WTC11 (cell line): ENCODE data around the gene DYNLT1. TPM values are rescaled to one million over a fixed set of nuclear protein-coding genes. Genes with fewer than 3 reads are reported as not detected.
"Not testable (repeated sequence)": the region's sequence is repeated elsewhere in the genome, so short reads cannot be mapped to it uniquely, and the experiment has no call there.

ENCODE experiments used
- ATAC-seq: fragments of 200-7000 bp; cut with Tn5 transposase; 2 replicates; pipeline ENCODE4 v1.10.0; 2021; ENCODE audit warnings: mild to moderate bottlenecking, moderate library complexity
- CTCF ChIA-PET: fragments of 300-600 bp; sonication (Branson Sonifier 250); formaldehyde crosslinking; loops from one replicate; lab custom pipeline; 2021; ENCODE audit warnings: antibody characterized with exemption; lab: Charles Lee
- POLR2A ChIA-PET: fragments of 350-600 bp; sonication (Branson Sonifier 250); formaldehyde crosslinking; loops from one replicate; lab custom pipeline; 2021; ENCODE audit warnings: antibody characterized with exemption; lab: Charles Lee
- DNase-seq: peaks from one replicate; pipeline ENCODE4 v3.0.0; 2021; ENCODE audit warnings: low spot score
- H3K27ac Mint-ChIP-seq: 2 replicates; pipeline ENCODE4 v1.8.0; 2021; ENCODE audit warnings: mixed read lengths
- H3K27me3 Mint-ChIP-seq: 2 replicates; pipeline ENCODE4 v1.8.0; 2021; ENCODE audit warnings: low read depth, mild to moderate bottlenecking, moderate library complexity, mixed read lengths
- H3K36me3 Mint-ChIP-seq: 2 replicates; pipeline ENCODE4 v1.8.0; 2021; ENCODE audit warnings: mixed read lengths
- H3K4me1 Mint-ChIP-seq: 2 replicates; pipeline ENCODE4 v1.8.0; 2022; ENCODE audit warnings: mixed read lengths
- H3K4me3 Mint-ChIP-seq: 2 replicates; pipeline ENCODE4 v1.8.0; 2021; ENCODE audit warnings: mild to moderate bottlenecking, moderate library complexity, mixed read lengths
- H3K9me3 Mint-ChIP-seq: 2 replicates; pipeline ENCODE4 v1.8.0; 2021; ENCODE audit warnings: mixed read lengths
- CDX4 ChIP-seq: fragments of 250-450 bp; sonication (Bioruptor Pico); IDR thresholded peaks from 2 replicates; pipeline ENCODE4 v1.9.0; 2021; ENCODE audit warnings: moderate library complexity, mild to moderate bottlenecking, inconsistent platforms, borderline replicate concordance
- ELF4 ChIP-seq: sonication (generic); formaldehyde crosslinking; IDR thresholded peaks from 2 replicates; pipeline ENCODE4 v1.8.1; 2022; ENCODE audit warnings: low read depth, mild to moderate bottlenecking, moderate library complexity, missing genetic modification reagents
- GABPB1 ChIP-seq: sonication (generic); formaldehyde crosslinking; IDR thresholded peaks from 2 replicates; pipeline ENCODE4 v1.8.1; 2023; ENCODE audit warnings: mild to moderate bottlenecking, missing genetic modification reagents
- NFATC4 ChIP-seq: fragments of 250-450 bp; sonication (Bioruptor Pico); IDR thresholded peaks from 2 replicates; pipeline ENCODE4 v1.9.0; 2021; ENCODE audit warnings: mild to moderate bottlenecking
- NFE2L1 ChIP-seq: sonication (generic); formaldehyde crosslinking; IDR thresholded peaks from 2 replicates; pipeline ENCODE4 v1.8.1; 2023; ENCODE audit warnings: missing genetic modification reagents
- SP1 ChIP-seq: sonication (generic); formaldehyde crosslinking; conservative IDR thresholded peaks from 2 replicates; pipeline ENCODE4 v1.8.1; 2022; ENCODE audit warnings: missing genetic modification reagents
- STAT6 ChIP-seq: sonication (generic); formaldehyde crosslinking; conservative IDR thresholded peaks from 2 replicates; pipeline ENCODE4 v1.8.1; 2023; ENCODE audit warnings: mild to moderate bottlenecking, low read depth, missing genetic modification reagents, moderate library complexity
- ZBTB21 ChIP-seq: sonication (generic); formaldehyde crosslinking; IDR thresholded peaks from 2 replicates; pipeline ENCODE4 v1.8.1; 2023; ENCODE audit warnings: mild to moderate bottlenecking, missing genetic modification reagents, borderline replicate concordance
- ZNF532 ChIP-seq: fragments of 250-450 bp; sonication (Bioruptor Pico); IDR thresholded peaks from 2 replicates; pipeline ENCODE4 v1.9.0; 2021; ENCODE audit warnings: mild to moderate bottlenecking, borderline replicate concordance
- ZNF671 ChIP-seq: fragments of 250-450 bp; sonication (Bioruptor Pico); IDR thresholded peaks from 2 replicates; pipeline ENCODE4 v1.8.0; 2021; ENCODE audit warnings: mild to moderate bottlenecking
- ZSCAN18 ChIP-seq: fragments of 250-450 bp; sonication (Bioruptor Pico); IDR thresholded peaks from 2 replicates; pipeline ENCODE4 v2.1.2; 2022; ENCODE audit warnings: mild to moderate bottlenecking, moderate library complexity
- total RNA-seq: library from RNA; stranded (reverse); gene quantifications from 3 replicates; pipeline ENCODE4 v1.2.3, GENCODE V29; 2021
- TF ChIP-seq, protein P1 (sequence below): fragments of 250-450 bp; sonication (Bioruptor Pico); conservative IDR thresholded peaks from 2 replicates; pipeline ENCODE4 v1.9.0; 2021; ENCODE audit warnings: mild to moderate bottlenecking

Gene DYNLT1
- total RNA-seq, 1 experiment from 2014 or later, result 79.0 TPM

- no peak for TF ChIP-seq ZSCAN18 (CRISPR knock-in tag)
- TF ChIP-seq ZNF671 (CRISPR knock-in tag), result no peak
- no peak for TF ChIP-seq ZBTB21 (CRISPR knock-in tag)
- TF ChIP-seq ELF4, result no peak
- TF ChIP-seq CDX4 (CRISPR knock-in tag), result no peak
- TF ChIP-seq SP1 (CRISPR knock-in tag), result no peak
- TF ChIP-seq GABPB1 (CRISPR knock-in tag), result no peak
- TF ChIP-seq, protein P1, sequence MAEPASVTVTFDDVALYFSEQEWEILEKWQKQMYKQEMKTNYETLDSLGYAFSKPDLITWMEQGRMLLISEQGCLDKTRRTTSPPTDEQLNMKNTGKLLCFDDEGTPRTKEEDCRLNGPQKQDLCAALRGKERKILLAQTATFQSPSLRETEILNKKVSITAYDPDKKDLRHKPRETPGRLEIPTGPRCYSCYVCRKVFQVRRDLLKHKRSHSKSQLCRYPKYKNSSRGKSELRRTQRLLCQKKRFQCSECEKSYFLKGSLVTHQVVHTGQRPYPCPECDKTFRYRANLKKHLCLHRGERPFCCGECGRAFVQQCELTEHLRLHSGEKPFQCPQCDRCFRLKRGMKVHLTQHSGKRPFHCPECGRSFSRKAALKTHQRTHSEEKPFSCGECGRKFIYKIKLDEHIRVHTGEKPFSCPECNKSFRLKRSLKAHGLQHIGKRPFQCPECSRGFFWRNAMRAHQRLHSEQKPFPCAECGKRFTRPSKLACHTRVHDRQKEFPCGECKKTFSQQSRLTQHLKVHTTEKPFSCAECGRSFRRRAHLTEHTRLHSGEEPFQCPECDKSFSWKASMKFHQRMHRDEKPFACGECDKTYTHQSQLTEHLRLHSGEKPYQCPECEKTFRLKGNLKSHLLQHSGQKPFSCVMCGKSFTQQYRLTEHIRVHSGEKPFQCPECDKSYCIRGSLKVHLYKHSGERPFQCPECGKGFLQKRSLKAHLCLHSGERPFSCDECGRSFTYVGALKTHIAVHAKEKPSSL, result no peak
- TF ChIP-seq STAT6 (CRISPR knock-in tag), result no peak
- no peak for TF ChIP-seq NFATC4 (CRISPR knock-in tag)
- TF ChIP-seq, all 79 proteins: peak for 0
Observed at GRCh38 chr6:158633127-158633526, 11.4 kb downstream of the DYNLT1 start (continued).

- H3K27ac Mint-ChIP-seq, CTCF ChIA-PET, H3K27me3 Mint-ChIP-seq, DNase-seq, ATAC-seq, H3K4me3 Mint-ChIP-seq, POLR2A ChIA-PET, H3K9me3 Mint-ChIP-seq: not testable (repeated sequence)
- Mint-ChIP-seq H3K4me1 (peaks cover 13% of the 10 kb centered on the region), H3K36me3 (peaks cover 52% of the 10 kb centered on the region)
Observed at GRCh38 chr6:158632538-158633119, 11.9 kb downstream of the DYNLT1 start.

GRCh38 chr6:158631678-158632537 is 12.6 kb downstream of the DYNLT1 start:
- POLR2A ChIA-PET, result no interaction called here
- H3K36me3 Mint-ChIP-seq, result peaks cover 52% of the 10 kb centered on the region
- no peak for ATAC-seq

More at GRCh38 chr6:158631678-158632537, 12.6 kb downstream of the DYNLT1 start:
- no peak overlapping the region for H3K4me3 Mint-ChIP-seq
- no peaks in the 10 kb centered on the region for H3K27me3 Mint-ChIP-seq
- H3K27ac Mint-ChIP-seq, result peak overlapping the region; percentile 80
- H3K9me3 Mint-ChIP-seq, result no peaks in the 10 kb centered on the region
- no peak for DNase-seq
- H3K4me1 Mint-ChIP-seq, result peaks cover 18% of the 10 kb centered on the region
- no peak for TF ChIP-seq ZNF532 (CRISPR knock-in tag)
- 0 out of 2 replicates have a peak, but pooled peaks have one; percentile 12 for TF ChIP-seq NFE2L1 (CRISPR knock-in tag)
- TF ChIP-seq, all 79 proteins: peak for 1
- CTCF ChIA-PET, result no interaction called here
